Endothelial cell of umbilical vein (primary cell): ENCODE data around the gene BAG5. TPM values are rescaled to one million over a fixed set of nuclear protein-coding genes. Genes with fewer than 3 reads are reported as not detected.
"Not testable (repeated sequence)": the region's sequence is repeated elsewhere in the genome, so short reads cannot be mapped to it uniquely, and the experiment has no call there.

Source experiments
- BruUV-seq: library from RNA; stranded (reverse); fragments of 400-500 nt; replicated peaks from 2 replicates; lab custom pipeline; 2021; lab: Mats Ljungman, UMichigan
- CTCF ChIA-PET: fragments of 300-600, 350-600 bp; sonication (Branson Sonifier 250); formaldehyde crosslinking; loops from one replicate; lab custom pipeline; 2021; ENCODE audit warnings: antibody characterized with exemption, inconsistent platforms; lab: Charles Lee
- POLR2A ChIA-PET: fragments of 300-600, 350-600 bp; sonication (Branson Sonifier 250); formaldehyde crosslinking; loops from one replicate; lab custom pipeline; 2021; ENCODE audit warnings: antibody characterized with exemption, inconsistent platforms; lab: Charles Lee
- DNase-seq: peaks from one replicate; pipeline ENCODE4 v3.0.0-alpha.2; 2011; ENCODE audit warnings: low read depth, low spot score
- FAIRE-seq: peaks from 2 replicates; lab custom pipeline; 2011; peaks lifted over from hg19 to GRCh38; lab: Jason Lieb, UNC
- H2AFZ ChIP-seq: 2 replicates; pipeline ENCODE4 v1.6.0; 2012; ENCODE audit warnings: low read depth, low read length, control low read depth, inconsistent platforms
- H3K27ac ChIP-seq: 2 replicates; pipeline ENCODE4 v1.5.1; 2011; ENCODE audit warnings: low read depth, mild to moderate bottlenecking, control low read depth, low read length, moderate library complexity; ENCODE audit not compliant: insufficient read depth
- H3K27me3 ChIP-seq, 2 experiments: 2 replicates each; pipeline versions ENCODE4 v1.6.0 to v1.6.1; 2011; ENCODE audit warnings: low read length in 2 of 2, mixed read lengths in 1 of 2; ENCODE audit not compliant: control insufficient read depth in 2 of 2, insufficient read depth in 2 of 2
- H3K36me3 ChIP-seq, 2 experiments: 2 replicates in 1 of 2; 3 replicates in 1 of 2; pipeline ENCODE4 v1.5.1; 2011; ENCODE audit warnings: low read length in 2 of 2, mild to moderate bottlenecking in 1 of 2, moderate library complexity in 1 of 2; ENCODE audit not compliant: control insufficient read depth in 2 of 2, insufficient read depth in 2 of 2; ENCODE audit errors: extremely low read depth in 1 of 2
- H3K4me1 ChIP-seq: 3 replicates; pipeline ENCODE4 v1.5.1; 2011; ENCODE audit warnings: mild to moderate bottlenecking, low read length; ENCODE audit not compliant: control insufficient read depth, insufficient read depth; ENCODE audit errors: extremely low read depth
- H3K4me2 ChIP-seq: 2 replicates; pipeline ENCODE4 v1.6.1; 2011; ENCODE audit warnings: low read length, control low read depth, mixed read lengths; ENCODE audit not compliant: insufficient read depth
- H3K4me3 ChIP-seq, 3 experiments: fragments of 200-600 bp in 1 of 3; sonication (generic), shearing (Covaris generic) in 1 of 3; replicated peaks in 1 of 3; 2 replicates each; pipeline ENCODE4 v1.5.1; 2011 to 2016; ENCODE audit warnings: control low read depth in 3 of 3, low read length in 3 of 3, mild to moderate bottlenecking in 2 of 3, inconsistent platforms in 1 of 3, low read depth in 1 of 3, moderate library complexity in 1 of 3; ENCODE audit not compliant: insufficient read depth in 1 of 3
- H3K79me2 ChIP-seq: 2 replicates; pipeline ENCODE4 v1.6.0; 2012; ENCODE audit warnings: low read length, inconsistent platforms; ENCODE audit not compliant: control insufficient read depth, insufficient read depth
- H3K9ac ChIP-seq: replicated peaks from 2 replicates; pipeline ENCODE3; 2011; ENCODE audit warnings: low read length, control low read depth; ENCODE audit not compliant: insufficient read depth; ENCODE audit errors: extremely low read depth
- H3K9me1 ChIP-seq: replicated peaks from 3 replicates; pipeline ENCODE4 v1.6.0; 2011; ENCODE audit warnings: mild to moderate bottlenecking, low read length; ENCODE audit not compliant: control insufficient read depth, insufficient read depth; ENCODE audit errors: extremely low read depth
- H3K9me3 ChIP-seq: replicated peaks from 2 replicates; pipeline ENCODE4 v1.5.1; 2012; ENCODE audit warnings: low read length, inconsistent platforms; ENCODE audit not compliant: control insufficient read depth, insufficient read depth
- H4K20me1 ChIP-seq: replicated peaks from 2 replicates; pipeline ENCODE3; 2011; ENCODE audit warnings: mild to moderate bottlenecking, low read length; ENCODE audit not compliant: control insufficient read depth, insufficient read depth; ENCODE audit errors: extremely low read depth
- CTCF ChIP-seq, 2 donors: IDR thresholded peaks; 1 replicate in 1 of 2; 2 replicates in 1 of 2; pipeline ENCODE4 v1.5.1; 2011; ENCODE audit warnings: low read length in 2 of 2, mild to moderate bottlenecking in 2 of 2, moderate library complexity in 2 of 2, control low read depth in 1 of 2, inconsistent platforms in 1 of 2, low read depth in 1 of 2; ENCODE audit not compliant: insufficient read depth in 1 of 2; ENCODE audit errors: extremely low read depth in 1 of 2
- EZH2 ChIP-seq: IDR thresholded peaks from 2 replicates; pipeline ENCODE4 v1.6.1; 2012; ENCODE audit warnings: borderline replicate concordance, low read depth, mild to moderate bottlenecking, moderate library complexity, low read length, inconsistent platforms; ENCODE audit not compliant: severe bottlenecking
- FOS ChIP-seq: IDR thresholded peaks from 2 replicates; pipeline ENCODE4 v1.6.1; 2011; ENCODE audit warnings: mild to moderate bottlenecking, low read length, moderate library complexity, borderline replicate concordance; ENCODE audit not compliant: insufficient read depth
- GATA2 ChIP-seq: IDR thresholded peaks from 2 replicates; pipeline ENCODE4 v1.7.0; 2011; ENCODE audit warnings: low read depth, mild to moderate bottlenecking, moderate library complexity, mixed read lengths, low read length; ENCODE audit not compliant: insufficient read length, insufficient read depth
- JUN ChIP-seq: IDR thresholded peaks from 2 replicates; pipeline ENCODE4 v1.6.1; 2011; ENCODE audit warnings: borderline replicate concordance, low read depth; ENCODE audit not compliant: insufficient read length, insufficient read depth
- MYC ChIP-seq: IDR thresholded peaks from one replicate; pipeline ENCODE4 v1.6.1; 2011; ENCODE audit warnings: mild to moderate bottlenecking, low read depth, low read length
- POLR2A ChIP-seq: IDR thresholded peaks from 2 replicates; pipeline ENCODE4 v1.6.1; 2012; ENCODE audit warnings: low read depth, mild to moderate bottlenecking, control low read depth, low read length
- POLR2AphosphoS5 ChIP-seq: IDR thresholded peaks from 2 replicates; pipeline ENCODE4 v1.6.1; 2012; ENCODE audit warnings: low read depth, mild to moderate bottlenecking, control low read depth, low read length, moderate library complexity; ENCODE audit not compliant: insufficient read depth
- dilution Hi-C: fragments of 300-500 bp; cut with MboI; formaldehyde crosslinking; loops from one replicate; pipeline ENCODE4 v1.15.0; 2019; ENCODE audit warnings: low sequenced_read_pairs; ENCODE audit not compliant: extremely low pct_ligation_motif_present
- intact Hi-C: fragments of 100-400 bp; cut with micrococcal nuclease; formaldehyde crosslinking; loops from one replicate; pipeline ENCODE4 v1.10.0; 2022
- polyA plus RNA-seq, 4 experiments: library from polyadenylated mRNA; depleted of rRNA in 3 of 4; stranded (reverse) in 3 of 4; unstranded in 1 of 4; fragments of >200 nt; gene quantifications; 2 replicates each; pipeline versions ENCODE4 v1.2.1 to v1.2.3, GENCODE V29; 2011 to 2012; ENCODE audit warnings: missing spikeins in 1 of 4
- total RNA-seq: library from RNA; stranded (reverse); gene quantifications from 2 replicates; pipeline ENCODE4 v1.2.3, GENCODE V29; 2021
- TF ChIP-seq, protein P1 (sequence below): IDR thresholded peaks from 2 replicates; pipeline ENCODE4 v1.6.1; 2011; ENCODE audit not compliant: insufficient read depth, insufficient read length

The BAG5 gene
- total and polyA plus RNA-seq, 2 donors (not counting 3 experiments of a cell fraction or from before 2014, with no cell fraction given): 6.3 to 32.5 TPM

DNA sequence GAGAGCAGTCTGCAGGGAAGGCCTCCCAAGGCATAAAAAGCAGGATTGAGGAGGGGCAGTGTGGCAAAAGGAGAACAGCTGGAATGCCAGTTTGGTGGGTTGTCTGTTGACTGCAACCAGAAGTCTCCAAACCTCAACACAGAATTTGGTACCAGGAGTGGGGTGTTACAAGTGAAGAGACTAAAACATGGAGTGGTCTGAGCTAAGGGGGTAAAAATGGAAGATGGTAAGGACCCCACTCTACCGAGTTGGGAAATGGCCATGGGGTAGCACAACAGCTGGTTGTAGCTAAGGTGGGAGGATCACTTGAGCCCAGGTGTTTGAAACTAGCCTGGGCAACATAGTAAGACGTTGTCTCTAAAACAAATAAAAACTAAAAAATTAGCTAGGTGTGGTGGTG lies 48.8 kb upstream of the BAG5 start:
- Histone ChIP-seq H4K20me1 (no peaks in the 10 kb centered on the region), H3K79me2 (no peaks in the 10 kb centered on the region), H3K9ac (no peak overlapping the region), H3K27me3 (peaks cover 0 to 11% of the 10 kb centered on the region in 2 experiments), H3K9me3 (no peaks in the 10 kb centered on the region), H3K9me1 (no peaks in the 10 kb centered on the region), H3K27ac (no peak overlapping the region), H3K36me3 (no peaks in the 10 kb centered on the region), H3K4me1 (peaks cover 13% of the 10 kb centered on the region), H3K4me2 (no peak overlapping the region), H3K4me3 (no peak overlapping the region), H2AFZ (no peak overlapping the region)
- POLR2A ChIA-PET: no interaction called here
- TF ChIP-seq GATA2: no peak
- no peak for TF ChIP-seq MYC
- no peak for TF ChIP-seq CTCF (IDR thresholded peaks at IDR 0.05; ENCODE audit: extremely low read depth in 1 of 2, insufficient read depth in 1 of 2, low read depth in 1 of 2, low read length in 2 of 2)
- no peak for TF ChIP-seq POLR2AphosphoS5
- TF ChIP-seq EZH2: no peak
- TF ChIP-seq, protein P1, sequence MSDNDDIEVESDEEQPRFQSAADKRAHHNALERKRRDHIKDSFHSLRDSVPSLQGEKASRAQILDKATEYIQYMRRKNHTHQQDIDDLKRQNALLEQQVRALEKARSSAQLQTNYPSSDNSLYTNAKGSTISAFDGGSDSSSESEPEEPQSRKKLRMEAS: no peak
- no peak for TF ChIP-seq FOS
- TF ChIP-seq JUN: no peak
- TF ChIP-seq POLR2A: no peak
- BruUV-seq: no TSS peak
- intact Hi-C loops: no loop called here
- dilution Hi-C loops: no loop called here
- CTCF ChIA-PET: no interaction called here
- FAIRE-seq: no peak
- no peak for DNase-seq

GRCh38 chr14:103609081-103609480 lies 46.6 kb upstream of the BAG5 start:
- H3K4me2 ChIP-seq, H3K79me2 ChIP-seq, H3K36me3 ChIP-seq, H3K9me3 ChIP-seq, dilution Hi-C loops, H4K20me1 ChIP-seq, H2AFZ ChIP-seq, intact Hi-C loops, POLR2A ChIA-PET, H3K9ac ChIP-seq, BruUV-seq, H3K4me3 ChIP-seq, H3K27ac ChIP-seq, FAIRE-seq, H3K9me1 ChIP-seq, DNase-seq: not testable (repeated sequence)
- peaks cover 13% of the 10 kb centered on the region for H3K4me1 ChIP-seq
- CTCF ChIA-PET: interaction anchor here (1.9 kb wide), 1 partner anchor 19 kb away, joined by 6 read pairs; no protein-coding TSS in a partner anchor
- peaks cover 0 to 11% of the 10 kb centered on the region in 2 experiments for H3K27me3 ChIP-seq
